BE2C (cell line): ENCODE data around the gene ZNF561.

Experiments
- DNase-seq: peaks from one replicate; pipeline ENCODE4 v3.0.0-alpha.2; 2020
- H3K27me3 ChIP-seq: fragments of 250-450 bp; sonication (Bioruptor Pico); 2 replicates; pipeline ENCODE4 v1.5.1; 2020; ENCODE audit warnings: mild to moderate bottlenecking
- H3K36me3 ChIP-seq: fragments of 250-450 bp; sonication (Bioruptor Pico); 2 replicates; pipeline ENCODE4 v1.5.1; 2020; ENCODE audit warnings: mild to moderate bottlenecking
- H3K4me1 ChIP-seq: fragments of 250-450 bp; sonication (Bioruptor Pico); 2 replicates; pipeline ENCODE4 v1.5.1; 2020
- H3K4me3 ChIP-seq: 2 replicates; pipeline ENCODE4 v1.5.1; 2011; ENCODE audit warnings: low read depth, low read length
- H3K9me3 ChIP-seq: fragments of 250-450 bp; sonication (Bioruptor Pico); 2 replicates; pipeline ENCODE4 v1.5.1; 2020
- TF ChIP-seq, protein P1 (sequence below): IDR thresholded peaks from 2 replicates; pipeline ENCODE4 v1.5.1; 2012; ENCODE audit warnings: mild to moderate bottlenecking, low read depth, low read length

ZNF561 gene

DNA sequence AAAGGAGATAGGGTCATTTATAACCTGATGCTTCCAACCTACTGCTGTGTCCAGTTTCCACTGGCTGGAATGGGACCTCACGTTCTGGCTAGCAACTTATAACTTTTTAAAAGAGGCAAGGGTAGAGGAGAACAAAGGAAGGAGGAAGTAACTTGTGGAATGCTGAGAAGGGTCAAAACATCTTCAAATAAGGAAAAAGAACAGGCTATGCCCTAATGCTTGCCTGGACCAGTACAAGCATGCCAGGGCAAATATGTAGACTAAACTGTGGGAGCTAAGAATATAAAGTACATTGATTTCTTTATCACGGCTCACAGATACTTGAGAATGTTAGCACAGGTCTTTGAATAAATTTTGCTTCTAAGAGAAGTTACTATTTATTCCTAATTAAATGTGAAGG is 1.5 kb upstream of the ZNF561 start:
- Histone ChIP-seq H3K27me3 (no peaks in the 10 kb centered on the region), H3K4me1 (peaks cover 5% of the 10 kb centered on the region), H3K36me3 (peaks cover 20% of the 10 kb centered on the region), H3K4me3 (no peak overlapping the region), H3K9me3 (no peaks in the 10 kb centered on the region)
- DNase-seq = no peak
- TF ChIP-seq, protein P1, sequence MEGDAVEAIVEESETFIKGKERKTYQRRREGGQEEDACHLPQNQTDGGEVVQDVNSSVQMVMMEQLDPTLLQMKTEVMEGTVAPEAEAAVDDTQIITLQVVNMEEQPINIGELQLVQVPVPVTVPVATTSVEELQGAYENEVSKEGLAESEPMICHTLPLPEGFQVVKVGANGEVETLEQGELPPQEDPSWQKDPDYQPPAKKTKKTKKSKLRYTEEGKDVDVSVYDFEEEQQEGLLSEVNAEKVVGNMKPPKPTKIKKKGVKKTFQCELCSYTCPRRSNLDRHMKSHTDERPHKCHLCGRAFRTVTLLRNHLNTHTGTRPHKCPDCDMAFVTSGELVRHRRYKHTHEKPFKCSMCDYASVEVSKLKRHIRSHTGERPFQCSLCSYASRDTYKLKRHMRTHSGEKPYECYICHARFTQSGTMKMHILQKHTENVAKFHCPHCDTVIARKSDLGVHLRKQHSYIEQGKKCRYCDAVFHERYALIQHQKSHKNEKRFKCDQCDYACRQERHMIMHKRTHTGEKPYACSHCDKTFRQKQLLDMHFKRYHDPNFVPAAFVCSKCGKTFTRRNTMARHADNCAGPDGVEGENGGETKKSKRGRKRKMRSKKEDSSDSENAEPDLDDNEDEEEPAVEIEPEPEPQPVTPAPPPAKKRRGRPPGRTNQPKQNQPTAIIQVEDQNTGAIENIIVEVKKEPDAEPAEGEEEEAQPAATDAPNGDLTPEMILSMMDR = no peak

DNA sequence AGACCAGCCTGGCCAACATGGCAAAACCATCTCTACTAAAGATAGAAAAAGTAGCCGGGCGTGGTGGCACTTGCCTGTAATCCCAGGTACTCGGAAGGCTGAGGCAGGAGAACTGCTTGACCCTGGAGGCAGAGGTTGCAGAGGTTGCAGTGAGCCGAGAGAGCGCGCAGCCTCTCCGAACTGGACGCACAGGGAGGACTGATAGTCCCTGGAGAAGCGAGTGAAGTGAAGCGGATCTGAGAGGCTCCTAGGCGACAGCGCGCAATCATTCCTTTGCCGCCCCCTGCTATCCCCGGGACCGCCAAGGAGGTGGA is 233 bp downstream of the ZNF561 start:
- H3K4me1 ChIP-seq = peaks cover 2% of the 10 kb centered on the region; the same call in 1 of the 2 replicates
- DNase-seq = no peak
- peaks cover 30% of the 10 kb centered on the region for H3K36me3 ChIP-seq
- H3K4me3 ChIP-seq = peak overlapping the region; percentile 99
- TF ChIP-seq, protein P1 = no peak
- H3K27me3 ChIP-seq = no peaks in the 10 kb centered on the region
- H3K9me3 ChIP-seq = no peaks in the 10 kb centered on the region

DNA sequence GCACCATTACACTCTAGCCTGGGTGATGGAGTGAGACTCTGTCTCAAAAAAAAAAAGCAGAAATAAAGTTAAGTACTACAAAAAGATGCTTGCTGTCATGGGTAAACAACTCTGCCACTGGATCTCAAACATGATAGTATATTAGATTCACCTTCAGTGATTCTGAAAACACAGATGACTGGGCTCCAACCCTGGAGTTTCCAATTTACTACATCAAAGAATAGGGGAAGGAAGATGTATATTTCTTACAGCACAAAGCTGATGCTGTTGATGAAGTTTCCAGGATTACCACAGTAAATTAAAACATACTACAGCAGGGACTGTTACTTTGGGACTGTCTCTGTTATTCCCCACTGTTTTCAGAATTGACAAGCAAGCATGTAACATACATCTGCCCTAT is 5.2 kb downstream of the ZNF561 start:
- Histone ChIP-seq H3K36me3 (peaks cover 80% of the 10 kb centered on the region), H3K4me3 (no peak overlapping the region), H3K4me1 (no peaks in the 10 kb centered on the region), H3K9me3 (no peaks in the 10 kb centered on the region; the same call in none of the 2 replicates), H3K27me3 (no peaks in the 10 kb centered on the region)
- no peak for DNase-seq
- TF ChIP-seq, protein P1 = no peak

DNA sequence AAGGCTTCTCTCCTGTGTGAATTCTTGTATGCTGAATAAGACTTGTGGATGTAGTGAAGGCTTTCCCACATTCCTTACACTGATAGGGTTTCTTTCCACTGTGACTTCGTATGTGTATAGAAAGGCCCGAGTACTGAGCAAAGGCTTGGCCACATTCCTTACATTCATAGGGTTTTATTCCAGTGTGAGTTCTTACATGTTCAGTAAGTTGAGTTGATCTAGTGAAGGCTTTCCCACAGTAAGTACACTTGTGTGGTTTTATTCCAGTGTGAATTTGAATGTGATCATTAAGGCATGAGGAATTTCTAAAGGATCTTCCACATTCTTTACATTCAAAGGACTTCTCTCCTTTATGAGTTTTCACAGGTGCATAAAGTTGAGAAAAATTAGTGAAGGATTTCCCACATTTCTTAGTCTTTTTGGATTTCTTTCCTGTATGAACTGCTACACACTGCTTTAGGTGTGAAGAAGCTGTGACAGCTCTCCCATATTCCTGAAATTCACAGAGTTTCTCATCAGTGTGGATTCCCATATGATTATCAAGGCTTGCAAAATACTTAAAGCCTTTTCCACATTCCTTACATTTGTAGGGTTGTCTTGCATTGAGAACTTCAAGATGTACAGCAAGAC is 10.4 kb downstream of the ZNF561 start:
- Histone ChIP-seq H3K9me3 (no peaks in the 10 kb centered on the region; the same call in none of the 2 replicates), H3K27me3 (no peaks in the 10 kb centered on the region), H3K4me1 (no peaks in the 10 kb centered on the region), H3K36me3 (peaks cover 71% of the 10 kb centered on the region), H3K4me3 (no peak overlapping the region)
- TF ChIP-seq, protein P1 = no peak
- DNase-seq = no peak

DNA sequence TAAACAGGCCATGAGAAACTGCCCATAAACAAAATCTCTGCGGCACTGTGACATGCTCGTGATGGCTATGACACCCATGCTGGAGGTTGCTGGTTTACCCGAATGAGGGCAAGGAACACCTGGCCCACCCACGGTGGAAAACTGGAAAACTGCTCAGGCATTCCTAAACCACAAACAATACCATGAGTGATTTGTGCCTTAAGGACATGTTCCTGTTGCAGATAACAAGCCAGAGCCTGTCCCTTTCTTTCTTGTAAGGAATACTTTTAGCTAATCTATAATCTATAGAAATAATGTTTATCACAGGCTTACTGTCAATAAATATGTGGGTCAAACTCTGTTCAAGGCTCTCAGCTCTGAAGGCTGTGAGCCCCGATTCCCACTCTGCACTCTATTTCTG is 12.1 kb downstream of the ZNF561 start:
- H3K36me3 ChIP-seq = peaks cover 54% of the 10 kb centered on the region
- H3K4me1 ChIP-seq = no peaks in the 10 kb centered on the region
- H3K9me3 ChIP-seq = no peaks in the 10 kb centered on the region; the same call in none of the 2 replicates
- H3K4me3 ChIP-seq = no peak overlapping the region
- TF ChIP-seq, protein P1 = no peak
- H3K27me3 ChIP-seq = no peaks in the 10 kb centered on the region
- DNase-seq = no peak

DNA sequence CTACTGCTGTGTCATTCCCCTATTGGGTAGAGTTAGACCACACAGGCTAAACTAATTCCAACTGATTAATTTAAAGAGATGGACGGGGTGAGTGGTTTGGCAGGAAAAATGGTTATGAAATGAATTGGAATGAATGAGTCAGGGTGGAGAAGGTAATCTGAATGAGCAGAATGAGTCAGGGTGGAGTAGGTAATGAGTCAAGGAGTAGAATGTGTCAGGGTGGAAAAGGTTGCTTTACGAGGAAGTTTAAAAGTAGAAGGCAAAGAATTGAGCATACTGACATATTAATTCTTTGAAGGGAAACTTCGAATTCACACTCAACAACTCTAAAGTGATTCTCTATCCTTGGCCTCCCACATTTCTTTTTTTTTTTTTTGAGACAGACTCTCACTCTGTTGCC is 24.0 kb downstream of the ZNF561 start:
- no peak overlapping the region for H3K4me3 ChIP-seq
- DNase-seq = no peak
- TF ChIP-seq, protein P1 = no peak
- H3K27me3 ChIP-seq = peaks cover 11% of the 10 kb centered on the region
- H3K9me3 ChIP-seq = no peaks in the 10 kb centered on the region
- no peaks in the 10 kb centered on the region for H3K36me3 ChIP-seq
- no peaks in the 10 kb centered on the region for H3K4me1 ChIP-seq
